GM18526 (cell line): ENCODE results near the gene CYS1.

Experiments
- POLR2A ChIP-seq: IDR thresholded peaks from 3 replicates; pipeline ENCODE4 v1.6.1; 2011; ENCODE audit not compliant: insufficient read length; ENCODE audit errors: extremely low read depth

Gene CYS1

DNA sequence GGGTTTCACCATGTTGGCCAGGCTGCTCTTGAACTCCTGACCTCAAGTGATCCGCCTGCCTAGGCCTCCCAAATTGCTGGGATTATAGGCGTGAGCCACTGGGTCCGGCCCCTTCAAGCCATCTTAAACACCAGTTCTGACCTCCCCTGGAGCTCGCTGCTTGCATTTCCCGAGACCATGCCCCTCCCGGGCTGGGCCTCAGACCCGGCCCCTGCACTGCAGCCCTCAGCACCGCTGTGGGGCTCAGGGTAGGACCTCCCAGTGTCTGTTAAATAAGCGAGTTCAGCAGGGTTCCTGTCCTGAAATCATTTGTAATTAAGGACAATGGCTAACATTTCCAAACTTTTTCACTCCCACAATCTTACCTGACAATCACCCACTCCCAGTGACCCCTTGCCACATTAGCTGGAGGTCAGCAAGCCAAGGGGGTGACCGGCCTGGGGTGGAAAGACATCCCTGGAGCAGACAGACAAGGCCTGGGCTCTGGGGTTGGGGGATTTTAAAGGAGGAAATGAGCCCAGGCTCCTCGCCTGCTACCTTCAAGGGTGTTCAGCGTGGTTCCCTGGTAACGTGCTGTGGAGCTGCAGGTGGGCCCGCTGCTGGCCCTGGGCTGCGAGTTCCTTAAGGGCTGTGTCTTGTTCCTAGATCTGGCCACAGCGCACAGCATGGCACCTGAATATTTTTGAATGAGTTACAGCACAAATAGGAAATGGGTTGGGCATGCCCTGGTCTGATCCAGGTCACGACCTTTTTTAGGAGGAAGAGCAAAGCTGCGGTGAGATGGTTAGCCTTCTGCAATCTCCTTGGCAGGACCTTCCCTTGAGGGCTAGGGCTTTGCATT, 15.1 kb downstream of the CYS1 start:
- TF ChIP-seq POLR2A = no peak

GRCh38 chr2:10063566-10063965, 16.6 kb downstream of the CYS1 start:
- TF ChIP-seq POLR2A = no peak

DNA sequence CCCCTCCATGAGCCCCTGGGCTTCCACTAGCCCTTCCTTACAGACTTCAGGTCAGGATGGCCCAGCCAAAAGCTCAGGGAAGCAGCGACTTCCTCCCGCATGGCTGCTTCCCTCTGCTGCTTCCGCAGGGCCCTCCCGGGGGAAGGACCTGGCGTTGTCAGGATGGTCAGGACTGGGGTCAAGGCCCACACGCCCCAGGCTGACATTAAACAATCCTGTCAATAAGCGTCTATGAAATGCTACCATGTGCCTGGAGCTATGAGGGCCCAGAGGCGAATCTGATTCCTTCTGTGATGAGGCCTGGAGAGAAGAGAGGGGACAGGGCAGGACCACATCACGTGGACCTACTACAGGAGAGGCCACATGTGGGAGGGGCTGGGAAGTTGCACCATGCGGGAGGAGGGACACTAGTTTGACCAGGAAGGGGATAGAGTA, 17.3 kb downstream of the CYS1 start:
- TF ChIP-seq POLR2A = no peak

DNA sequence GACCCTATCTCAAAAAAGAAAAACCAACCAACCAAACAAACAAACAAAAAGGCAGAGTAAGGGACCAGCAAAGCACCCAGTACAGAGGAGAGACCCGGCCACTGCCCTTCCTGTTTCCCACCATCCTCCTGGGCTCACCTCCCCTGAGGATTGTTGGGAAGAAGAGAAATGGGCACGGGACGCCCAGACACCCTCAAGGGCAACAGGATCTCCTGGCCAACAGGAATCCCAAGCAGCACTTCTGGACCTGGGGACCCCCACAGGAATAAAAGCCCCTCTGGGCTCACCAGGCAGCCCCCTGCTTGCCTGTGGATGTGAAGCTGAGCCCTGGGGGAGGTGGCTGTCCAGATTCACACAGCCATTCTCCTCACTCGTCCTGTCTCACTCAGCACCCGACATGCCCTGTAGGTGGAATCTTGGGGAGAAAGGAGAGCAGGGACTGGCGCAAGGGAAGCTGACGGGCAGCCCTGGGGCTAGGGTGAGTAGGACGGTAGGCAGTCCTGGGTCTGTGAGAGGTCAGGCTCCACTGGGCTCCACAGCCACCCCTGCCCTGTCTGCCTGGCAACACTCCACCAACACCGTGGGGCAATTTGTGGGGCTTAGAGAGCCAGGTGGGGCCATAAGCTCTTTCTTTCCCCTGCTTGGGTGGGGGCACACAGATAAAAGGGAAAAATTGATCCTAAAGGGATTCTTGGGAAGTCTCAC, 18.8 kb downstream of the CYS1 start:
- no peak for TF ChIP-seq POLR2A

DNA sequence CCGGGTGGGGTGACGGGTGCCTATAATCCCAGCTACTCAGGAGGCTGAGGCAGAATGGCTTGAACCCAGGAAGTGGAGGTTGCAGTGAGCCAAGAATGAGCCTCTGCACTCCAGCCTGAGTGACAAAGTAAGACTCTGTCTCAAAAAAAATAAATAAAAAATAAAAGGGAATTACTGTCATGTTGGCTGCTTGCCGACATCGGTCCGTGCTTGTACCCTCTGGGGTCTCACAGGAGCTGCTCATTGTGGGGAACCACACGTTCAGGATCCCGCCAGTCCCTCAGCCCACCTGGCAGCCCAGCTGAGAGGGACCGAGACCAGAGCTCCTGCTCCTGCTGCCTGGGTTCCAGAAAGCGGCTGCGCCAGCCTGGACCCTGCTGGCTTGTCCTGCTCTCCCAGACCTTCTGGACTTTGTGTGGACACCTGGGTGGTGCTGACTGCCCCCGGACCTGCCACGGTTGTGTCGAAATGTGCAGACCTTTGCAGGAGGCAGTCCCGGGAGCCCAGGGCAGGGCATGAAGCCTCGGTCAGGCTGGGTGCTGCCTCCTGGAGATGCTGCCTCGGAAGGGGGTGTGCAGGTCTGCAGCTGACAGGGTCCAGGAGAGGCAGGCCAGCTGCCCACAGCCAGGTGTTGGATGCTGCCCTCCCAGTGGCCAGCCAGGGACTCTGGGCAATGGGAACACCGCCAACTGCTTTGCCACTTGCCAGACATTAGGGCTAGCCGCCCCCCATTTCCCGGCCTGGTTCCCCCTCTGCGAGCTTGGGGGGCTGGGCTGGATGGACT, 20.5 kb downstream of the CYS1 start:
- no peak for TF ChIP-seq POLR2A

- TF ChIP-seq POLR2A = no peak
These were observed 21.2 kb downstream of the CYS1 start for GRCh38 chr2:10059016-10059351.

GRCh38 chr2:10058251-10059015, 21.8 kb downstream of the CYS1 start:
- TF ChIP-seq POLR2A = no peak

DNA sequence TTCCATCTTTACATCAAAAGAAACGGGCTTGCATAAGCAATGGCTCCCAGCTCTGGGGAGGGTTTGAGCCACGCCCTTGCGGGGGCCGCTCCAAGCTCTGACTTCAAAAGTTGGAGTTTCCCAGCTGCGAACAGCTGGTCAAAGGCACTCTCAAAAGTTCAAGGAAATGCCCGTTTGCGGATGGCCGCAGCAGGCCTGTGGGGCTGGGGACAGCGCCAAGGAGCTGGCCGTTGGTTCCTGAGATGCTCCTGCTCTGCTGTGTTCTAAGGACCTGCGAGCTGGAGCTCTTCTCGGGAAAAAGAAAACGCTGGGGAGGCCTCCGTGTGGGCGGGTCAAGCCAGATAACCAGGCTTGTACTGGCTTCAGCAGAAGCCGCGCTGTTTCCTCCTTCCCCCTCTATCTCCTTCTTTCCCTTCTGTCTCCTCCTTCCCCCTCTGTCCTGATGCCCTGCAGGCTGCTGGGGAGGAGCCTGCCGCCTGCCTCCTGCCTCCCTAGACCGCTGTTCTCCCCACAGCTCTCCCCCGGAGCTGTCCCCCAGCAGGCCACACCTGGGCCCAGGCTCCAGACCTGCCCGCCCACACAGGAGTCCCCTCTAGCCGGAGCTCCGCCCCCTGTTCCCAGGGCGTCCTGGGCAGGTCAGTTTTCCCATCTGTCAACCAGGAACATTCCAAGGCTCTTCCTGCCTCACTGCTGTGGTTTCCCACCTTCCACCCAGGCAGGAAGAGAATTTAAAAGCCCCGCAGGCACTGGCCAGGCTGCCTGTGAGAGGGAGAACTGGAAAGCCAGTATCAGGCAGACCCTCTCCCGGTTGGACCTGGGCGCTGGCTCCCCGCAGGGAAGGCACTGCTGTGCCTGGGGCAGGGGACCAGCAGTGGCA, 22.7 kb downstream of the CYS1 start:
- no peak for TF ChIP-seq POLR2A

- TF ChIP-seq POLR2A = no peak
These were observed 23.8 kb downstream of the CYS1 start for GRCh38 chr2:10056439-10056838.

GRCh38 chr2:10054976-10055375, 25.2 kb downstream of the CYS1 start:
- no peak for TF ChIP-seq POLR2A

- no peak for TF ChIP-seq POLR2A
These were observed 25.8 kb downstream of the CYS1 start for GRCh38 chr2:10054424-10054823.

DNA sequence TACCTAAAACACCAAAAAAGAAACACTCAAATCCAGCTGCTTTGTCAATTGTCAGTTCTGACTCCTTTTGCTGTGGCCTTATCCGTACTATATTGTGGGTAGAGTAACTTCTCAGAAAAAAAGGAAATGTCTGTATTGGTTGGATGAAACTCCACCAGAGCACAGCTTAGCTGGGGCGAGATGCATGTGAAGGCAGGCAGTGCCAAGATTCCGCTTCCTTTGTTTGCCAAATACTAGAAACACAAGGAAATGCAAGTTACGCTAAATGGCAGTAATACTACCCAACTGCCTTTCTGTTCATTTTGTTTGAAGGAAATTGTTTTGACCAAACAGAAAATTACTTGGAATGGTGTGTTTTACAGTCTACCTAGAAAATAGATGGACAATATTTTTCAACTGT, 26.9 kb downstream of the CYS1 start:
- TF ChIP-seq POLR2A = no peak

- no peak for TF ChIP-seq POLR2A
These were observed 28.0 kb downstream of the CYS1 start for GRCh38 chr2:10052216-10052615.

GRCh38 chr2:10048501-10049171, 31.6 kb downstream of the CYS1 start:
- TF ChIP-seq POLR2A = no peak
